Measurements from ENCODE around the gene CYP11A1.

The CYP11A1 gene

DNA sequence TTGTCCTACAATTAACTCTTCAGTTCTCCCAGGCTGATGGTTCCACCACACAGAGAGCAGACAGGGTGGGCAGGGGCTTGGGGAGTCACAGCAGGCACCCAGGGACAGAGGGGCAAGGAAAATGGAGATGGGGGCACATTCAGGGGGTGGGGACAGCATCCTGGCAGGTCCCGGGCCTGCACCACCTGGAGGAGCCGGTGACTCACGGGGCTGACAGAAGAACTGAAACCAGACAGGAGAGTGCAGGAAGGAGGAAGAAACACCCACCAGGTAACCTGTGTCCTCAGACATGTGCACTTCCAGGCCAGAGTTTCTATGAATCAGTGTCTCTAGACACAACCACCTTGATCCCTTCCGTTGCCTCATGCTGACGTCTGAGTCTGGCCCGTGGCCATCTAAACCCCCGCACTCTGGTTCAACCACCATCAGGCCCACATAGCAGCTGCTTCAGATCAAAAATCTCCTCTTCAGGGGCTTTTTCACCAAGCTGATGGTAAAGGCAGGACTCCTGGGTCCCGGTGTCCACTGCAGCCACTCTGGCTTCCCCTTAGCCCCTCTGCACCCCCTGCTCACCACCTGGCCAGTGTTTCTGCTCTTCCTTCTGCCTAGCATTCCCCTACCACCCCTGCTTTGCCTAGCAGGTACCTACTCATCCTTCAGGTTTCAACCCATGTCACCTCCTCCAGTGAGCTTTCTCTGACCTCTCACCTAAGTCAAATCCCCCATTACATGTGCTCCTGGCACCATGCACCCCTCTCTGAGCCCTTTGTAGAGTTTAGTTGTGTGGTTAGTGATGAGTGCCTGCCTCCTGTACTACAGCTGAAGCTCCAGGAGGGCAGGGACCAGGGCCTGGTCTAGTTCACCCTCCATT lies 16.5 kb upstream of the CYP11A1 start:
- Histone ChIP-seq H3K36me3 (no peaks in the 10 kb centered on the region), H3K9ac (0 out of 2 replicates have a peak overlapping the region, but pooled peaks have one; percentile 29), H3K27ac (no peak overlapping the region), H4K20me1 (no peaks in the 10 kb centered on the region), H3K27me3 (no peaks in the 10 kb centered on the region), H3K4me3 (no peak overlapping the region), H3K9me3 (no peaks in the 10 kb centered on the region), H3K4me2 (peak overlapping the region; percentile 79), H3K4me1 (peaks cover 77% of the 10 kb centered on the region)
- no peak for TF ChIP-seq Cebpa-rat (IDR thresholded peaks at IDR 0.05)

DNA sequence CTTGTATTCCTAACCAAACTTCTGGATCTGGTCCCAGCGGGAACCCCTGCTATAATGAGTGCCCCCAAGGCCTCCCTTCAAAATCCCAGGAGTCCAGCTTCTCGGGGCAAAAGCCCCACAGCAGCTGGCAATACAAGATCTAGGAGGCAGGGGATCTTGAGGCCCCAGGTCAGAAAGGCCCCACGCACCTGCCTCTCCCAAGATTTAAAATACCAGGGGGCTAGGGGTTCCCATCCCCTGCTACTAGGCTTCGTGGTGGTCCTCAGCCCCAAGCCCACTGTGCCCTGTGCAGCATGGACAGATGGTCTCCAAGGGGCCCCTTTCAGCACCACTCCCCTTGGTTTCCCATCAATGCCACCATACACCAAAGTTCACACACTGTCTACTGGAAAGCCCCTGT lies 15.8 kb upstream of the CYP11A1 start:
- Histone ChIP-seq H3K9ac (no peak overlapping the region), H3K4me3 (no peak overlapping the region), H3K27ac (no peak overlapping the region), H3K27me3 (no peaks in the 10 kb centered on the region), H4K20me1 (no peaks in the 10 kb centered on the region), H3K9me3 (no peaks in the 10 kb centered on the region), H3K4me2 (peak overlapping the region; percentile 79; the same call in 1 of the 2 replicates), H3K36me3 (no peaks in the 10 kb centered on the region), H3K4me1 (peaks cover 77% of the 10 kb centered on the region)
- TF ChIP-seq Cebpa-rat (IDR thresholded peaks at IDR 0.05): no peak

DNA sequence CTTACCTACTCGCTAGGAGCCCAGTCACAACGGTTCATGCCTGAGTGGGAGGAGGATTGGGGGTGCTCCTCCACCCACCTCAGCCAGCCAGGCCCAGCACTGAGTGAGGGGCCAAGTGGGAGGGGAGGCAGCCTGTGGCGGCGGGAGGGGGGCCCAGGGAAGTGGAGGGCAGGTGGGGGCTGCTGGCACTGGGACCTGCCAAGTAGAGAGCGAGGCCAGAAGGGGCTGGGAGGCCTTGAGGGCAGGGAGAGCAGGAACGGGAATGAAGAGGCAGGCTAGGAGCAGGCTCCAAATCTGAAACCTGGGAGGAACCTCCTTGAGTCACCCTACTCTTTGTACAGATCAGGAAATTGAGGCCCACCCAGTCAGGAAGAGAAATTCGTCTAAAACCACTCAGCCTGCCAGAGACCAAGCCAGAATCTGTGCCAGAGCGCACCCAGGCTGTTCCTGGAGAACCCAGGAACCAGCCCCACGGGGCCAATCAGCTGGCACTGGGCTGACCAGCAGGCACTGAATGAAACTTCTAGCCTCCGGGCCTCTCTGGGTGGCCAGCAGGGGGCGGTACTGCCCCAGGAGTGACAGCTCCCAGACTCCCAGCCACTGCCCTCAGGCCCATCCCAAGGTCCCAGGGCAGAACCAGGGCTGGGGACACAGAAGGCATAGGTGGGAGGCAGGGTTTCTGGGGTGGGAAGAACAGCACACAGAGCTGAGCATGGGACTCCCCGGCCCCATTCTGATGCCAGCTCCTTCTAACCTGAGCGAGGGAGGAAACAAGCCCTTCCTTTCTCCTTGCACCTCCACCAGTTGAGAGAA lies 14.8 kb upstream of the CYP11A1 start:
- H3K4me2 ChIP-seq: peak overlapping the region; percentile 79; the same call in 1 of the 2 replicates
- no peak overlapping the region for H3K9ac ChIP-seq
- H4K20me1 ChIP-seq: no peaks in the 10 kb centered on the region
- H3K36me3 ChIP-seq: no peaks in the 10 kb centered on the region
- H3K4me3 ChIP-seq: no peak overlapping the region
- no peaks in the 10 kb centered on the region for H3K9me3 ChIP-seq
- H3K4me1 ChIP-seq: peaks cover 72% of the 10 kb centered on the region
- no peak for TF ChIP-seq Cebpa-rat (IDR thresholded peaks at IDR 0.05)
- no peaks in the 10 kb centered on the region for H3K27me3 ChIP-seq
- no peak overlapping the region for H3K27ac ChIP-seq

DNA sequence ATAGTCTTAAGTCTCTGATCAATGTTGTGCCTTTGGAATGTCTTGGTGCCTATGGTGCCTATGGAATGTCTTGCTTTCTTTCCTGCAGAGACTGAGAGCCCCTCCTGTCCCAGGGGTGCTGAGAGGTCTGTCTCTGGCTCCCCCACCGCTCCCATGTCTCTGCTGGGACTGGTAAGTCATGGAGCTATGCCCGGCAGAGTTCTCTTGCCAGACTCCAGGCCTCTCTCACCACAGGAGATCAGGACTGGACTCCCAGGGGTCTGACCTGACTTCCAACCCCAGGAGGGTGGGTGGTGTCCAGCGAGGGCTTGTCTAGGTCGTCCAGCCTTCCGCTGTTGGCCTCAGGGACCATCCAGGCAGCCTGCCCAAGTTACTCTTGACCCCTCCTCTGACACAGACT lies 14.0 kb upstream of the CYP11A1 start:
- Histone ChIP-seq H3K4me3 (no peak overlapping the region), H4K20me1 (no peaks in the 10 kb centered on the region), H3K9ac (no peak overlapping the region), H3K9me3 (no peaks in the 10 kb centered on the region), H3K27ac (no peak overlapping the region), H3K36me3 (no peaks in the 10 kb centered on the region), H3K27me3 (no peaks in the 10 kb centered on the region), H3K4me2 (no peak overlapping the region), H3K4me1 (peaks cover 65% of the 10 kb centered on the region)
- TF ChIP-seq Cebpa-rat (IDR thresholded peaks at IDR 0.05): no peak

DNA sequence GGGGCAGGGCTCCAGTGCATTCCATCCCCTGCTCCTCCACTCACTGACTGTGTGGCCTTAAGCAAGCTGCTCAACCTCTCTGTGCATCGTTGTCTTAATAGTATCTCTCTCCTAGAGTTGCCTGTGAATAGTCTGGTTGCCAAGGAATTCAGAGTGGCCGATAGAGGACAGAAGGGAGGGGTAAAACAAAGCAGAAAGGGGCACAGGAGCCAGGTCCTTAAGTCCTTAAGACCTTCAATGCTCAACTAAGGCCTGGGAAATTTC lies 13.7 kb upstream of the CYP11A1 start:
- Histone ChIP-seq H3K4me1 (peaks cover 61% of the 10 kb centered on the region), H4K20me1 (no peaks in the 10 kb centered on the region), H3K9ac (no peak overlapping the region), H3K4me3 (no peak overlapping the region), H3K36me3 (no peaks in the 10 kb centered on the region), H3K27ac (no peak overlapping the region), H3K27me3 (no peaks in the 10 kb centered on the region), H3K4me2 (no peak overlapping the region), H3K9me3 (no peaks in the 10 kb centered on the region)
- no peak for TF ChIP-seq Cebpa-rat (IDR thresholded peaks at IDR 0.05)

DNA sequence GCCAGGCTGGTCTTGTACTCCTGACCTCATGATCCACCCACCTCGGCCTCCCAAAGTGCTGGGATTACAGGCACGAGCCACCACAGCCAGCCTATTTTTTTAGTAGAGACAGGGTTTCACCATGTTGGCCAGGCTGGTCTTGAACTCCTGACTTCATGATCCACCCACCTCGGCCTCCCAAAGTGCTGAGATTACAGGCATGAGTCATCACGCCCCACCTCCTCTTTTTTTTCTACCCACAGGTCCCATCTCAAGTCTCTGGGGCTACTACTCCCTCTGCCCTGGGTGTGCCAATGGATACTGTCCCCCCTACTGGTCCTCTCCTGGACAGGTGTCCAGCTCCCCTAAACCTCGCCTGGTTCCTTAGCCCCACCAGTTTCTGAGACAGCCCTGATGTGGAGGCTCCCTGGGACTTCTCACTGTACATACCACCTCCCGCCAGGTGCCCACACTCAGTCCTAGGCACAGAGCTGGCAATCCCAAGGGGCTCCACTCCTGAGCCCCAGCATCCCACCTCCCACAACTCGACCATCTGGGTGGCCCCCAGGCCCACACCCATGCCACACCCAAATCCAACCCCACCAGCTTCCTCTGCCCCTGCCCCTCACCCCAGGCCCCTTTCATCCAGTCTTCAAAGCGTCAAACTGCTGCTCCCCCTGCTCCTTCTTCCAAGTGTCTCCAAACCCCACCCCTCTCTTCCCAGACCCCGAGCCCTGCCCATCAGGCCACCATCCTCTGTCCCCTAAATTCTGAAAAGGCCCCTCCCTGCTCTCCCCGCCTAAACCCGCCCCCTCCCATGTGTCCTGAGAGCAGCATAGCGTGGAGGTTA lies 13.1 kb upstream of the CYP11A1 start:
- Histone ChIP-seq H3K27me3 (no peaks in the 10 kb centered on the region), H3K4me3 (no peak overlapping the region), H3K27ac (no peak overlapping the region), H3K4me2 (no peak overlapping the region), H3K36me3 (no peaks in the 10 kb centered on the region), H4K20me1 (no peaks in the 10 kb centered on the region), H3K4me1 (peaks cover 56% of the 10 kb centered on the region), H3K9ac (no peak overlapping the region), H3K9me3 (no peaks in the 10 kb centered on the region)
- no peak for TF ChIP-seq Cebpa-rat (IDR thresholded peaks at IDR 0.05)

DNA sequence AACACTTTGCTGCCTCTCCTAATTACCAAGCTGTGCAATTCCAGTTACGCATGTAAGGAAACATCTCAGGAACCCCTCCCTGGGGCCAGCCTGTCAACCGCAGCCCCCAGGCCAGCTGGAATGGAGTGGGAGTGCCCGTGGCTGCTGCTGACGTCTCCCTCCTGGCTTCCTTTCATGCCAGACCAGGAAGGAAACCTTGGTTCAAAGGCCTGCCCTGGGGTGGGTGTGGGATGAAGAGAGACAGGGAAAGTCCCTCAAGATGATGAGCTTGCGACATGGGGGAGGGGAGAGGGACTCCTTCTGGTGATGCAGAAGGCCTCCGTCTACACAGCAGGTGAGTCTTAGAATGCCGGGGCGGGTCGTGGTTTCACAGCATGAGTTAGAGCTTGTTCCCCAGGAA lies 11.4 kb upstream of the CYP11A1 start:
- H3K4me2 ChIP-seq: peak overlapping the region; percentile 78
- no peak overlapping the region for H3K9ac ChIP-seq
- H3K36me3 ChIP-seq: no peaks in the 10 kb centered on the region
- H3K4me3 ChIP-seq: no peak overlapping the region
- H3K27me3 ChIP-seq: no peaks in the 10 kb centered on the region
- TF ChIP-seq Cebpa-rat (IDR thresholded peaks at IDR 0.05): no peak
- H3K9me3 ChIP-seq: no peaks in the 10 kb centered on the region
- H3K27ac ChIP-seq: no peak overlapping the region
- peaks cover 5% of the 10 kb centered on the region; the same call in 1 of the 2 replicates for H4K20me1 ChIP-seq
- peaks cover 47% of the 10 kb centered on the region for H3K4me1 ChIP-seq

DNA sequence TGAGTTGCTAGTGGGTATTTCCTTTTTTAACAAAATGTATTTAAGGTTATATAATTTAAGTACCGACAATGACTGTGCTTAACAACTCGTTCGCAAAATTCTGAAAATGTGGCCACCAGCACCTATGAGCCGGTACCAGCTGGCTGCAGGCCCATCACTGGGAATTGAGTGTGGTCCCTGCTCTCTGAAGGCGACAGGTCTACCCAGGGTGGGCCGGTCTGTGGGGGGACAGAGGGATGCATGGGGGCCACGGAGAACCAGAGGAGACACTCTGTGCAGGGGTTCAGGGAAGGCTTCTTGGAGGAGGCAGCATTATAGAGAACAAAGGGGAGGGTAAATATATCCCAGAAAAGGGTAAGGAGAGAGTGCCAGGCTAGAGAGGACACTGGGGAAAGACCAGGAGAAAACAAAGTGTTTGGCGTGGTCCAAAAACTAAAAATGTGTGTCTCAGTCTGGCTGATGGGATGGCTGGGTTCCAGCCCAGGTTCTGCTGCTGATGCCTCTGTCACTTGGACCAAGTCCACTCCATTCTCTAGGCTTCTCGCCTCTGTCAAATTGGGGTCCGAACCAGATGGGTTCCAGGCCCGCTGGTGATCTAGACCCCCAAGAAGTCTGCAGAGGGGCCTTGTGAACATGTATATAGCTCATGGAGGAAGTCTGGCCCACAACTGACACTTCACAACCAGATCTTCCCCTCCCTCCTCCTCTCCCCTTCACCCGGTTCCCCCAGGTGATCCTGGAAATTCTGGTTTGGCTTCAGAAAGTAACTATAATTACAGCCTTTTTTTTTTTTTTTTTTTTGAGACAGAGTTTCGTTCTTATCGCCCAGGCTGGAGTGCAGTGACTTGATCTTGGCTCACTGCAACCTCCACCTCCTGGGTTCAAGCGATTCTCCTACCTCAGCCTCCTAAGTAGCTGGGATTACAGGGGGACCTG lies 10.7 kb upstream of the CYP11A1 start:
- no peak overlapping the region for H3K9ac ChIP-seq
- H3K4me3 ChIP-seq: no peak overlapping the region
- H3K9me3 ChIP-seq: no peaks in the 10 kb centered on the region
- H3K36me3 ChIP-seq: no peaks in the 10 kb centered on the region
- TF ChIP-seq Cebpa-rat (IDR thresholded peaks at IDR 0.05): no peak
- H3K4me2 ChIP-seq: peak overlapping the region; percentile 78
- H4K20me1 ChIP-seq: peaks cover 5% of the 10 kb centered on the region; the same call in 1 of the 2 replicates
- no peak overlapping the region for H3K27ac ChIP-seq
- peaks cover 45% of the 10 kb centered on the region for H3K4me1 ChIP-seq
- no peaks in the 10 kb centered on the region for H3K27me3 ChIP-seq

All from BLaER1 (cell line).